HG02938 (cell line): ENCODE measurements around the gene DEGS2.

Experiments used
- ATAC-seq: cut with Tn5 transposase; IDR thresholded peaks from one replicate; pipeline ENCODE4 v1.9.1; 2021; ENCODE audit warnings: mild to moderate bottlenecking, moderate library complexity; ENCODE audit not compliant: unreplicated experiment

The DEGS2 gene

DNA sequence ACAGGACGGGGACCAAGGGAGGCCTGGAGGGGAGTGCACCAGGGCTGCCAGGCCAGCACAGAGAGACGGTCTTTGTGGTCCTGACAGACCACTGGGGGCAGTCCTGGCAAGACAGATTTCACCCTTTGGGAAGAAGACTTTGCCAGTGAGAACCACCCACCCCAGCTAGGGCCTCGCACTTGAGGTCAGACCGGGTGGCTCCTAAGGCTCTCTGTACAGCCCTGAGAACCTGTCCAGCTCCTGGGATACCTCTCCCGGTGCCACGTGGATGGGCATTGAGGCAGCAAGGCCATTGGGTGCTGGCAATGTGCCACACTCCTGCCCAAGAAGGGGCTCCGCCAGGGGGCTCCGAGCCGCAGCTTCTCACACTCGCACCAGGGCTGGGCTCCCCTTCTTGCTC lies 42.4 kb downstream of the DEGS2 start:
- no peak for ATAC-seq

DNA sequence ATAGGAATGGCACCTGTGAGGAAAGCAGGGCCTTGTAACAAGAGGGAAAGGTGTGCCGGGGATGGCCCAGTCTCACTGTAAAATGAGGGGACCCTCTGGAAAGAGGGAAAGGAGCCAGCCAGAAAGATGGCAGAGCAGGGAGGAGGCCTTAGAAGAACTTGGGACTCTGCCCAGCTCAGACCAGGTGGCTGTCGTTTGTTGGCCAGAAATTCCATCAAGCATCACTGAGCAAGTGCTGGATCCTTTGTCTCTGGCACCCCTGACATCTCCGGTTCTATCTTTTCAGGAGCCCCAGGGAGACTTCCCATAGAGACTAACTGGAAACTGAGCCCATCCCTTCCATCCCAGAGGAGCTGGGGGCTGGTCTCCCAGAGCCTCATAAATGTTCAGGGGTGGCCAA lies 43.3 kb downstream of the DEGS2 start:
- no peak for ATAC-seq

DNA sequence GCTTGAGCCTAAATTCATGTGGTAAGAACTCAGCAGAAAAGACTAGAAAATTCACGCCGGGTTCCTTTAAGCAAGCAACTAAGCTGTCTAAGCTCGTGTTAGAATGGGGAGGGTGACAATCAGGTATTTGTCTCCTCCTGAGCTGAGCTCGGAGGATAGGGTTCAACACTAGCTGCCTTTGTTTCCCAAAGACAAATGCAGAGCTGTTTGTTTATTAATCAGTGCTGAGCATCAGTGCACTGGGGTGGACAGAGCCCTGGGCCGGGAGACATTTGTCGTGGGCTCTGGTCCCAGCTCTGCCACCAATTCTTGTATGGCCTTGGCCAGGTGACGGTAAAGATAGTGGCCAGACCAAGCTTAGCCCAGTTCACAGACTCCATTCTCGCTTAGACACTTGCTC lies 43.7 kb downstream of the DEGS2 start:
- no peak for ATAC-seq

DNA sequence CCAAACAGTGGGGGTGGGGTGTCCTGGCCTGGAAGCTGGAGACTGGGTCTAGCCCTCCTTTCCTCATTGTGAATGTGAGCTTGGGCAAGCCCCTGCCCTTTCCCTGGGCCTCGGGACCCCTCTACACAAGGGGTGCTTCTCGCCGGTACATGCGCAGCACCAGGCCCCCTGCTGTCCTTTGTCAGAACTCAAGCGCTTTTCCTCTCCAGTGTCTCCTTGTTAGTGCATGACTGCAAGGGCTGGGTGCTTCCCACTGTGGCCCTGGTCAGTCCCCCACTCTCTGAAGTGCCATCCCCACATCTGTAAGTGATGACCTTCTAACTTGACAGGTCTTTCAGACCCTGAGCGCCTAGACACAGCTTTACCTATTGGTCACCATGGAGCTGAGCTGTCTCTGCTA lies 44.2 kb downstream of the DEGS2 start:
- ATAC-seq, result no peak

DNA sequence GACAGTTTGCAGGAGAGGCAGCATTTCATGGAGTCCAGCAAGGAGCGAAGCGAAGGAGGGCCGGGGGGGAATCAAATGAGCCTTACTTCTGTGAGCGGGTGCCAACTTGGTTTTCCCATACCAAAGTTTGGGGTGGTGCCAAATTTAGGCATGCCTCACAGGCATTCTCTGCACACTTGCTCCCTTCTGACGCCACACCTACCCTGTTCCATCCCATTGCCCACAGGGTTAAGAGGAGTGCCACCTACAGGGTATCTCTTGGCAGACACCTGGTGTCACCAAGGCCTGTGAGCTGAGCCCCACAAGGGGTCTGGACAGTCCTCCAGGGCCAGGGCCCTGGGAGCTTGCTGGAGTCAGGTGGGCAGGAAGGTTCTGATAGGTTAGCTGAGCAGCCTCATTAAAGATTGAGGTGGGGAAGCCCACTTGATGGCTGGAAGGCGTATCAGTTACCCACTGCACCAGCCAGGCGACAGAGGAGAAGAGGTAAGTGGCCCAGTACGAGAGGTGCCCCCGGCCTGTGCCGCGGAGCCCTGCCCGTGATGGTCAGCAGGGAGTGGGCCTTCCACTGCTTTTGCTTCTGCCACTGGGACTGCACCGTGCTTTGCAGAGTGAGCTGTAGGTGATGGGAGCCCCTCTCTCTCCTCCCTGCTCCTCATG lies 45.2 kb downstream of the DEGS2 start:
- no peak for ATAC-seq

DNA sequence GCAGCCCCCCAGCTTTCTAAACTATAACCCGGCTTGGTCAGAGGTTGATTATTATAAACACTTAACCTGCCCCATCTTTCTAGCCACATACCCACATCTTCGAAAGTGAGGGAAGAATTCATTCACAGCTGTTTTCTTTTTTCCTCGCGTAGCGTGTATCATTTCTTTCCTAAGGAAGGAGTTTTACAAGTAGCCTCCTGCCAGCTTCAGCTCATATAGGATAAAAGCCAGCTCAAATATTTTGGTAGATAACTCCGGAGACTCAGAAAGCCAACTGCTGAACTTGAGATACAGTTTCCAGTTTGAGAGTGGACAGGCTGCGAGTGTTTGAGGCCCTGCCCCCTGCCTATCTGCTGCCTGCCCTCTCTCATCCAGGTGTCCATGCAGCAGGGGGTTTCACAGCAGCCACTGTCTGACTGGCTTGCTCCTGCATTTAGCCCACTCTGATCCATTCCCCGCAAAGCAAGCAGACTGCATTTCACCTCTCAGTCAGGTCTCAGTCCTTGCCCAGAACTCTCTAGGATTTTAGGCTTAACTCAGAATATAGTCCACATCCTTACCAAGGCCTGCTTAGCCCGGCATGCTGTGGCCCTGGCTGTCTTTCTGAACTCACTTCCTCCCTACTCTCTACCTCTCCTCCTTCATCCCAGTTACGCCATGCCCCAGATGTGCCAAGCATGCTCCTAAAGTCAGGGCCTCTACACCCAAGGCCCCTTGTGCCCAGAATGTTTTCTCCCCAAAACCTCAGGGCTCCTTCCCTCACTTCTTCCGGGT lies 47.3 kb downstream of the DEGS2 start:
- ATAC-seq, result no peak

DNA sequence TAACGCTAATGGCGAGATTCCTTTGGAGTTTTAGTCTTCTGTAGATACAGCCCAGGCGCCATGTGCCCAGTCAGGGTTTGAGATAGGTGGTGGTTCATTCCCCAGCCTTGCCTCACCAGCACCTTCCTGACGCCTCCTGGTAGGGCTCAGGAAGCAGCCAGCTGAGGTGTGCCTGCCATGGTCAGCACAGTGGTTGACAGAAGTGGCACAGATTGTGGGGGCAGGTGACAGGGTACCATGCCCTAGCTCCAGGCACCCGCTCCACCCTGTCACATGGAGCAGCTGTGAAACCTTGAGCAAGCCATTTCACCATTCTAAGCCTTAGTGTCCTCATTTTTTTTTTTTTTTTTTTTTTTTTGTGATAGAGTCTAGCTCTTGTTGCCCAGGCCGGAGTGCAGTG lies 48.6 kb downstream of the DEGS2 start:
- ATAC-seq, result no peak

DNA sequence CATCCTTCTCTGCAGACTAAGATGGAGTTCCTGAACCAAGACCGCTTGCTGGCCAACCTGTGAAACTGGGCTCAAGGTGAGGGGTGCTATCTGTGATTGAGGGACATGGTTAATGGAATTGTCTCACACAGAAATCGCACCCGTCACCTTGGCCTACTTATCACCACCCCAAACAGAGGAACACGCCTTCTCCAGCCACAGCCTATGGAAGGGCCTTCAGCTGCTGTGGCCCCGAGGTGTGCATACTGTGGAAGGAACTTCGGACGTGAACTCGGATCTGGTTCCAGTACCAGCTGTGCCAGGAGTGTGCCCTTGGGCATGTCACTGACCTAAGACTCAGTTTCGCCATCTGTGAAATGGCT lies 49.9 kb downstream of the DEGS2 start:
- ATAC-seq, result no peak

DNA sequence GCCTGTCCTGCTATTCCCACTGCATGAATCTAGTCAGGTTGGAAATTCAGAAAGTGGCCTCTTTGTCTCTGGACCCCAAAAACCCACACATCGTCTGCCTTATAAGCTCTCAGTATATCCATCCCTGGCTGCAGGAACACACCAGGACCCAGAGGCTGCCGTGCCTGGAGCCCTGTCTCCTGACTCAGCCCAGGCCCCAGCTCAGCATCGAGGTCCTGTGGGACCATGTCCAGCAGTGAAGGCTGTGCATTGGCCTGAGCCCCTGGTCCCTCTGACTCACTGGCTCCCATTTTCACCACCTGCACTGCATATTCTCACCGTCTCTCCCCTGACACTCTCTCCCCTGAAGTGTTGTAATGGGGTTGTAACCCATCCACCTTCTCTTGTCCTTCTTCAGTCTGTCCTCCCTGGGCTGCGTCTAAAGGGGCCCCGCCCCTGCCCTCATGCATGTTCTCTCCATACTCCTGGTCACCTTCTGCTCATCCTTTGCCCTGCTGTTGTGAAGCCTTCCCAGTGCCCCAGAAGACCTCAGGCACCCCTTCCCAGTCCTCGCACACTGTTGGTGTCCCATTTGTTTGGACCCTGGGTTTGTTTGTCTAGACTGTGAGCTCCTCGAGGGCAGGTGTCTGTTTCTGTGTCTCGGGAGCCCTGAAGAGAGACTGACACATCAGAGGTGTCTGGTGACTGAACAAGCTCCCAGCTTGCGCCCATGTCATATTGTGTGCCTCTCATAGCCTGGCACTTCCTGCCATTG lies 50.4 kb downstream of the DEGS2 start:
- ATAC-seq, result no peak

DNA sequence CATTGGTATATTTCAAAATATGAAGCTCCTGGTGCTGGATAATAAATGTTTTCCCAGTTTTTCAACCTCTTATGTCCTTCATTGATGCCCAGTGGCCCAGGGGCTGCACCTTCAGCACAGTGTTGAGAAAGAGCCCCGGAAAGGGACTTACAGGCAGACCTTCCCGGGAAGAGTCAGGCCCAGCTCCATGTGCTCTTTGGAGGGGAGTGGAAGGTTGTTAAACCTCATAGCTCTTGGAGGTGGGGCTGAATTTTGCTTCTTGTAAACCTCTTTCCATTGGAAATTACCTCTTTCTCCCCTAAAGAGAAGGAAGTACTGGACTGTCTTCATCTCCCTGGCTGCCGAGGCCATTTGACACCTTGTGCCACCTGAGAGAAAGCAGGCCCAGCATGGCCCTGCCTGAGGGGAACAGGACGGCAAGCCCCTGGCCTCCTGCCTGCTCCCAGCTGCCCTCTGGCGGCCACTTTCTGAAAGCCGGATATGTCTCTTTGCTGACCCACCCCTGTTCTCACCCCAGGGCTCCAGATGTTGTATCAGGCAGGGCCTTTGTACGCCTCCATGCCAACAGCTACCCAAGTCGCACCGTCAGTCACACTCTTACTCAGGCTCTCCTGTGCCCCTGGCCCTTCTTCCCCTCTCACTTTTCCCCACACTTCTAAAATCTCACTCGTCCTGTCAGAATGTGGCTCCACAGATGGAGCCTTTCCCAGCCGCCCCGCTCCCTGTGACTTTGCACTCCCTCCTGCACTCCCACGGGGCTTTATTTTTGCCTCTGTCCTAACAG lies 51.2 kb downstream of the DEGS2 start:
- ATAC-seq, result peak; percentile 85

DNA sequence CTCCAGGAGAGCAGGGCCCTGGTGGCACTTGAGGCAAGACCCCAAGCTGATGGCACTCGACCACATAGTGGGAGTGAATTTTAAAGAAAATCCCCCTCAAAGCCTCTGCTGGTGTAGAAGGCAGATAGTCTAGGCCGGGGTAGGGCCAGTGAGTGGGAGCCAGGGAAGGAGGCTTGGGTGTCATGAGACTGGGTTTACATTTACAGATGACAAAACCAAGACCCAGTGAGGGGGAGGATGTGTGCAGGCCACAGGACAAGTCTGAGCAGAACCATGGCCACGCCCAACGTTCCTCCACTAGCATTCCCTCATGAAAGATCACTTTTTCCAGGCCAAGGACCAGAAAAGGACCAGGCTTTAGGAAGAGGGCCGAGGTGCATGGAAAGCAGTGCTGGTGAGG lies 52.2 kb downstream of the DEGS2 start:
- no peak for ATAC-seq

DNA sequence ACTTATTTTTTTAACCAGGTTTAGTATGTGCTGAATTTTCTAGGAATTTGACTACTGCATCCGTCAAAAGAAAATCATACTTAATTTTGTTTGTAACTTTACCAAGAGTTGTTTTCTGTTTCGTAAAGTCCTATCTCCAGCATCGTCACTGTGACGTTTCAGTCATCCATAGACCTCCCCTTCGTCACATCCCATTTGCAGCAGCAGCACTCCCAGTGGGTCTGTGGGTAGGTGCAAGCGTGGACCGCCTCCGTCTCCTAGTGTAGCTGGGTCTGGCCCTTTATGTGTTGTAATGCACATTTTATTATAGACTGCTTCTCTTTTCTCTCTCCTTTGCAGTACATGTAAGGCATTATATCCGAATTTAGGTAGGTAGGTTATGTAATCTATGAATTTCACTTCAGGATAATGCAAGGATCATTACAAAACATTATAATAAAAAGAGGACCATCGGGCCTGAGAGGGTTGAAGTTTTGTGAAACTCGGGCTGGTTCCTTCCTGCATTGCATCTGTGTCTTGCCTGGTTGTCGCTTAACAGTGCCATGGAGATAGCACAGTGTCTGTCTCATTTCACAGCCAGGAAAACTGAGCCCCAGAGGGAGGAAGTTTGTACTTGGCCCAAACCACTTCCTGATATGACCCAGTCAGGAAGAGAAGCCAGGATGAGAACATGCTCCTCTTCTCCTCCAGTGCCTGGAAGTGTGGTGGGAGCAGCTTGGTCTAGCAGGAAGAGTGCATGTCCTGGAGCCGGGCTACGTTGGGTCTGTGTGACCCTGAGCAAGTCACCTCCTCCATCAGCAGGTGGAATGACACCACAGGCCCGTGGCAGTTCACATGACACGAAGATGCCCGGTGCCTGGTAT lies 53.0 kb downstream of the DEGS2 start:
- ATAC-seq, result no peak

DNA sequence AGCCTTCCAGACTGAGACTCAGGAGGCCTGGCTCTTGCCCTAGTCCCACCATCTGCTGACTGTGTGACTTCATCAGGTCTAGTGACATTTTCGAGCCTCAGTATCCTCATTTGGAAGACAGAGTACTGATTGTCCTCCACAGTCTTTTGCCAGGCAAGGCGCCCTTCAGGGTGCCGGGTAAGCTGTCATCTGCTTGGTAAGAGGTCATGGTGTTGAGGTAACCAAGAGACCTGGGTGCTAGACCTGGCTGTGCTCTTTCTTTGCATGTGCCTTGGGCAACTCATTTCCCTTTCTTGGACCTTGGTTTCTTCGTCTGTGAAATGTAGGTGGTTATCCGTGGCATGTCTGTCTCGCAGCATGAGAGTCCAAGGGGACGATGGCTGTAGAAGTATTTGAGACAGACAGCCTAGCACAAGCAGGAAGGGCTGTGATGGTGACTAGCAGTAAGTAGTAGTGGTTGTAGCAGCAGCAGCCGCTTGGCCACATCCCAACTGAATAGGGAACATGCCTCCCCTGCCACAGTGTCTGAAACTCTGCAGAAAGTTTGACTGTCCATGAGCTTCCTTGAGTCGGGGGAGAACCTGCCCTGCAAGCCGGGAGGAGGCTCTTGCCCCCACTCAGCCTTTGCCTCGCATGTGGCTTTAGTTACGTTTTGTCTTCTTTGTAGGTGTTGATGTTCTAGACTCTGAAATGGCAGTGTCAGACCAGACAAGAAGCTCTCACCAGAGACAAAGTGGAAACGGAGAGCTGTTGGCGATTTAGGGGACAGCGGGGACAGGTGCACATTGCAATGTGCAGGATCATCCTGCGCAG lies 53.9 kb downstream of the DEGS2 start:
- no peak for ATAC-seq

DNA sequence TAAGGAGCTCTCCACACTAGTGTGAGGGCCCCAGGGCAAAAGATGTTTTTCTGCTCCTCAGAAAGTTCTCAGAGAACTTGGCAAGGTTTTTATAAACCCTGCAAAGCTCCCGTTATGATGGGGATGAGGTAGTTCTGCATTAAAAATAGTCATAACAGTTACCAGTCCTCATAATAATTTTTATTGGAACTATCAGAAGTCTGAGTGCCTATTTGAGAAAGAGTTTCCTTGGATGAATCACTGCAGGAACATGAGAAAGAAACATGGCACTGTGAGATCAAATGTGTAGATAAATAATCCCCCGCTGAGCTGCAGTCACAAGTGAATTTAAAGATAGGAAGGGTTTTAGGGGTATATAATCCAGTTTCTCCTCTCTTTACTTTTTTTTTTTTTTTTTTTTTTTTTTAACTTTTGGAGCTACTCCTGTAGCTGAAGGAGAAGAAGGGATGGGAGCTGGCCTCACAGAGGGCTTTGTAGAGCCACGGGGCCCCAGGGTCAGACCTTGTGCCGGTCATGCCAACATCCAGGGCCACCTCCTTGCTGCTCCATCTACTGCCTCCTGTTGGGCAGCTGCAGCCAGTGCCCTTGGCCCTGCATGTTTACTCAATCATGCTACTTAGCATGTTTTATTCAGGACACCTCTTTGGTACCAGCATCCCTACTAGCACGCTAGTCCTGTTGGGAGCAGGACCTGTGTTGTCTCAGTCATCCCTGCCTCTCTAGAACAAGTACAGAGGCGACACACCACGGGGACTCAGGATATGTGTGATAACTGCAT lies 54.7 kb downstream of the DEGS2 start:
- ATAC-seq, result no peak

DNA sequence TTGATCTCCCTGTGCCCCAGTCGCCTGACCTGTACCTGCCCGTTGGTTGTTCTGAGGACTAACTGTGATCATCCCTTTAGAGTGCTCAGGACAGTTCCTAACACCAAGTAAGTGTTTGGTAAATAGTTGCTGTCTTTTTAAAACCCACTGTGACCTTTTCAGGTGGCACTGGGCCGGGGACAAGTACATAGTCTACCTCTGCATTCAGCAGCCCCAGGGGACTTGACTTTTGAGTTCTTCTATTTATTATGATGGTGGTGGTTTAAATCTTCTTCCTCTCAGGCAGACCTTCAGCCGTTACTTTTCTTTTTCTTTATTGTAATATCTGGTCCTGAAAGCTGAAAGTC lies 55.5 kb downstream of the DEGS2 start:
- no peak for ATAC-seq

DNA sequence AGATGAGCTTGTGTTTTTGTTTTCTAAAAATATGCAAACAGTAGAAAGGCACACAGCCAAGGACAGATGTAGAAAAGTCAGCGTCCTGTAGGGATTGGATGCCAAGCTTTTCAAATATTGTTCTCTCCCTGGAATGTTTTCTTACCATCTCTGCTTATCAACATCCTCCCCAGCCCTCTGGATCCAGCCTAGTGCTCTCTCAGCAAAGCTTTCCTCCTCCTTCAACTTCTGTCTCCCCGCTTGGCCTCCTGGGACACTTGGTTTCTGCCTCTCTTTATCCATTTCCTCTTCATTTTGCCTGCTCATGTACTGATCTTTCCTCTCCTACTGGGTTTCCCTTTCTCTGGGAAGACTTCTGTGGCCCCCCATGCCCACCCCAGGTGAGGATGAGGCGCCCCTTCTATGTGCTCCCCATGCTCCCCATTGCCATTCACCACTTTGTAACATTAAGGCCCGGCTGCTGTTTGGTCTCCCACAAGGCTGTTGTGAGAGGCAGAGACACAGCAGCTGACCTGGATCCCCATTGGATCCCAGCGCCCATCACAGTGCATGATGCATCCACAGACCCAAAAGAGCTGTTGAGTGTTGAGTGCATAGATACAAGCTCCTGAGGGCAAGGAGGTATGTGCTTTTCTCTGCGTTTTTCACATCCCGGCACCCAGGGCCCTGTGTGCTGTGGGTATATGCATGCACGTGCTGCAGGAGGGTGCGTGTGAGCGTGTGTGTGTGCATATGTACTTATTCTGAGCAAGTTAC lies 56.0 kb downstream of the DEGS2 start:
- no peak for ATAC-seq

DNA sequence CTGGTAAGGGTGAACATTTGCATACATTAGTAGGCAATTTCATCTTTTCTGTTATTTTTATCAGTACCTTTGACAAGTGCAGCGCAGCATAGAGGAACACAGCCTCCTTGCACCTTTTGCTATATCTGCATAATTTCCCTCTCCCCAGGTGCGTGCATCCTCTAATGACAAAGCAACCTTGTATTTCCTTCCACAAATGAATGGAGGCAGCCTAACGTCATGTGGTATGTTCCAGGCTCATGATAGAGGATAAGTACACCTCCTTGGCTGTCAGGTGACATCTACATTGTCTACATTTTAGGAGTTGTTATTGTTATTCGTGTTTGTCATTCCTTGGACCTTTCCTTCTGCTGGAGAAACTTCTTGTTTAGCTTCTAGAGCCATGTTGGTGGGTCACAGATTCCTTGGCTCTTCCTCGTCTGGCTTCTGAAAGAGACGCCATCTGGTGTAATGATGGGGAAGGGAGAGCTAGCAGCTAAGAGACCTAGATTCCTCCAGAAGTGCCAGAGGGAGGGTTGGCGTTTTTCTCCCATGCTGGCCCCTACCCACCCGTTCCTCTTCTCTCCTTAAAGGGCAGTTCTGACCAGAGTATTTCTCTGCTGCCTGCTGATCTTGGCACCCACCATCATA lies 57.2 kb downstream of the DEGS2 start:
- no peak for ATAC-seq
